CD4-positive, alpha-beta T cell (primary cell): Measurements from ENCODE around the gene ATXN2L. TPM values are rescaled to one million over a fixed set of nuclear protein-coding genes. Genes with fewer than 3 reads are reported as not detected.

Experiments
- ATAC-seq: fragments of 200-7000 bp; cut with Tn5 transposase; one replicate; pipeline ENCODE4 v1.10.0; 2022; ENCODE audit warnings: mild to moderate bottlenecking; ENCODE audit not compliant: poor library complexity
- CTCF ChIA-PET: fragments of 350-600 bp; sonication (Branson Sonifier 250); formaldehyde crosslinking; loops from one replicate; lab custom pipeline; 2021; ENCODE audit warnings: antibody characterized with exemption, inconsistent platforms; lab: Charles Lee
- POLR2A ChIA-PET: fragments of 350-600 bp; sonication (Branson Sonifier 250); formaldehyde crosslinking; loops from one replicate; lab custom pipeline; 2021; ENCODE audit warnings: antibody characterized with exemption, inconsistent platforms; lab: Charles Lee
- DNase-seq, 14 experiments: peaks; one replicate each; pipeline ENCODE4 v3.0.0-alpha.2; 2013 to 2020; ENCODE audit warnings: mixed read lengths in 2 of 14
- H3K27ac ChIP-seq, 2 donors: one replicate each; pipeline versions ENCODE4 v1.5.1 to v1.7.0; 2013; ENCODE audit warnings: low read length in 2 of 2, low read depth in 1 of 2, mild to moderate bottlenecking in 1 of 2
- H3K27me3 ChIP-seq, 2 experiments: 1 replicate in 1 of 2; 2 replicates in 1 of 2; pipeline versions ENCODE4 v1.6.1 to v1.7.0; 2013; ENCODE audit warnings: low read length in 2 of 2, control low read depth in 1 of 2, mild to moderate bottlenecking in 1 of 2, moderate library complexity in 1 of 2; ENCODE audit not compliant: insufficient read depth in 2 of 2, control insufficient read depth in 1 of 2
- H3K36me3 ChIP-seq: one replicate; pipeline ENCODE4 v1.6.1; 2013; ENCODE audit warnings: low read length, control low read depth; ENCODE audit not compliant: insufficient read depth
- H3K4me1 ChIP-seq: one replicate; pipeline ENCODE4 v1.6.1; 2013; ENCODE audit warnings: low read length, control low read depth; ENCODE audit not compliant: insufficient read depth
- H3K4me3 ChIP-seq: one replicate; pipeline ENCODE4 v1.5.1; 2013; ENCODE audit warnings: mild to moderate bottlenecking, low read length, moderate library complexity
- H3K9me3 ChIP-seq, 2 experiments: 1 replicate in 1 of 2; 2 replicates in 1 of 2; pipeline versions ENCODE4 v1.6.1 to v1.7.0; 2013; ENCODE audit warnings: low read length in 2 of 2, mild to moderate bottlenecking in 2 of 2, control low read depth in 1 of 2, moderate library complexity in 1 of 2; ENCODE audit not compliant: control insufficient read depth in 1 of 2, insufficient read depth in 1 of 2
- H3K27ac Mint-ChIP-seq: one replicate; pipeline ENCODE4 v1.8.0; 2020; ENCODE audit warnings: mixed read lengths
- H3K27me3 Mint-ChIP-seq: one replicate; pipeline ENCODE4 v1.8.0; 2021; ENCODE audit warnings: mixed read lengths
- H3K36me3 Mint-ChIP-seq: one replicate; pipeline ENCODE4 v1.8.0; 2021; ENCODE audit warnings: low read depth, mixed read lengths
- H3K4me1 Mint-ChIP-seq: one replicate; pipeline ENCODE4 v1.8.0; 2021; ENCODE audit warnings: low read depth, mixed read lengths
- H3K4me3 Mint-ChIP-seq: one replicate; pipeline ENCODE4 v1.8.0; 2020; ENCODE audit warnings: mild to moderate bottlenecking, mixed read lengths
- H3K9me3 Mint-ChIP-seq: one replicate; pipeline ENCODE4 v1.8.0; 2020; ENCODE audit warnings: mixed read lengths
- intact Hi-C, 2 experiments: fragments of 100-400 bp; cut with DNase I in 1 of 2; cut with micrococcal nuclease in 1 of 2; formaldehyde crosslinking; loops; one replicate each; pipeline versions ENCODE4 v1.15.1 to v1.9.0; 2023 to 2025; cut with DNase I, micrococcal nuclease
- total RNA-seq, 174 experiments: library from RNA in 2 of 174; stranded (reverse) in 2 of 174; gene quantifications; one replicate each; pipeline ENCODE4 v1.2.3 and lab custom pipeline; 2021 to 2026
- TF ChIP-seq, protein P1 (sequence below): fragments of 200-600 bp; IDR thresholded peaks from one replicate; pipeline ENCODE4 v1.8.0; 2022; ENCODE audit warnings: antibody characterized with exemption, mild to moderate bottlenecking

Gene ATXN2L
- total RNA-seq, 2 experiments from 2014 or later: 292 to 304 TPM

DNA sequence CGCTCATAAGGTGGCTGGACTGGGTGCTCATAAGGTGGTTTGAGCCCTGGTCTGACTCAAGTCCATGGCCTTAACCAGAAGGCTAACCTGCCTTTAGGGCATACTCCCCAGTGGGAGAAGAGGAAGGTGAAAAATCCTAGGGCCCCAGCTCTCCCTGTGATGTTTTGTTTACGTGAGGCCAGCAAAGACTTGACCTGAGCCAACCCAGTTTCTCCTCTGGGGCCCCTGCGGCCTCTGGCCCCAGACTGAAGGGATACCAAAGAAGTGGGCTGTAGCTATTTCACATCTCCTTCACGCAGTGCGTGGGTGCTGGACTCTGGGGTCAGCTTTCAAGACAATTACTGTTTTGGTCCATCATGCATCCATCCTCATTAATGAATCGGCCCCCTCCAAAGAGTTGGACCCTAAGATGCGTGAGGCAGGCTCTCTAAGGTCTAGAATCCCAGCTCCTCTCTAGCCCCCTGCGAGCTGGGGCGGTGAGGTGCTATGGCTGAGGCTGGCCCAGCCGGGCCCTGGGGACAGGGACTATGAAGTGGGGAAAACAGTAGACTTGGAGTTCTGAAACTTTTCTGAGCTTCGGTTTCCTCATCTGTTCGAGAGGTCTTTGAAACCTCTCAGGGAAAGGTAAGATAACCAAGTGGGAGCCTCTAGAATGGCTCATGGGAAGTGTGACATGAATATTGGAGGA is 42.3 kb downstream of the ATXN2L start:
- no peaks in the 10 kb centered on the region for H3K27me3 ChIP-seq
- H3K27ac ChIP-seq: no peak overlapping the region
- H3K36me3 ChIP-seq: peaks cover 34% of the 10 kb centered on the region
- CTCF ChIA-PET: interaction anchor here (0.6 to 3.9 kb wide), 3 partner anchors 18 to 79 kb away, joined by 3 to 44 read pairs (median 15); partner anchors contain the start of gene TUFM
- H3K27me3 Mint-ChIP-seq: no peaks in the 10 kb centered on the region
- peak overlapping the region; percentile 95 for H3K27ac Mint-ChIP-seq
- H3K36me3 Mint-ChIP-seq: peaks cover 47% of the 10 kb centered on the region
- POLR2A ChIA-PET: interaction anchor here (1.4 to 5.9 kb wide), 4 partner anchors 14 to 60 kb away, joined by 4 to 118 read pairs (median 39); partner anchors contain the start of genes ATP2A1, ATXN2L, RABEP2 and TUFM
- H3K4me3 Mint-ChIP-seq: peak overlapping the region; percentile 95
- H3K4me1 ChIP-seq: peaks cover 19% of the 10 kb centered on the region
- no peaks in the 10 kb centered on the region for H3K9me3 Mint-ChIP-seq
- no peak overlapping the region for H3K4me3 ChIP-seq
- peaks cover 30% of the 10 kb centered on the region for H3K4me1 Mint-ChIP-seq
- intact Hi-C loops: loop anchor here in 1 of 2 experiments (2.0 kb wide), 1 partner anchor 14 kb away; the partner anchor contains the start of gene ATP2A1
- ATAC-seq (no peak), DNase-seq (no peak)
- no peaks in the 10 kb centered on the region for H3K9me3 ChIP-seq
- TF ChIP-seq, protein P1, sequence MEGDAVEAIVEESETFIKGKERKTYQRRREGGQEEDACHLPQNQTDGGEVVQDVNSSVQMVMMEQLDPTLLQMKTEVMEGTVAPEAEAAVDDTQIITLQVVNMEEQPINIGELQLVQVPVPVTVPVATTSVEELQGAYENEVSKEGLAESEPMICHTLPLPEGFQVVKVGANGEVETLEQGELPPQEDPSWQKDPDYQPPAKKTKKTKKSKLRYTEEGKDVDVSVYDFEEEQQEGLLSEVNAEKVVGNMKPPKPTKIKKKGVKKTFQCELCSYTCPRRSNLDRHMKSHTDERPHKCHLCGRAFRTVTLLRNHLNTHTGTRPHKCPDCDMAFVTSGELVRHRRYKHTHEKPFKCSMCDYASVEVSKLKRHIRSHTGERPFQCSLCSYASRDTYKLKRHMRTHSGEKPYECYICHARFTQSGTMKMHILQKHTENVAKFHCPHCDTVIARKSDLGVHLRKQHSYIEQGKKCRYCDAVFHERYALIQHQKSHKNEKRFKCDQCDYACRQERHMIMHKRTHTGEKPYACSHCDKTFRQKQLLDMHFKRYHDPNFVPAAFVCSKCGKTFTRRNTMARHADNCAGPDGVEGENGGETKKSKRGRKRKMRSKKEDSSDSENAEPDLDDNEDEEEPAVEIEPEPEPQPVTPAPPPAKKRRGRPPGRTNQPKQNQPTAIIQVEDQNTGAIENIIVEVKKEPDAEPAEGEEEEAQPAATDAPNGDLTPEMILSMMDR: no peak

DNA sequence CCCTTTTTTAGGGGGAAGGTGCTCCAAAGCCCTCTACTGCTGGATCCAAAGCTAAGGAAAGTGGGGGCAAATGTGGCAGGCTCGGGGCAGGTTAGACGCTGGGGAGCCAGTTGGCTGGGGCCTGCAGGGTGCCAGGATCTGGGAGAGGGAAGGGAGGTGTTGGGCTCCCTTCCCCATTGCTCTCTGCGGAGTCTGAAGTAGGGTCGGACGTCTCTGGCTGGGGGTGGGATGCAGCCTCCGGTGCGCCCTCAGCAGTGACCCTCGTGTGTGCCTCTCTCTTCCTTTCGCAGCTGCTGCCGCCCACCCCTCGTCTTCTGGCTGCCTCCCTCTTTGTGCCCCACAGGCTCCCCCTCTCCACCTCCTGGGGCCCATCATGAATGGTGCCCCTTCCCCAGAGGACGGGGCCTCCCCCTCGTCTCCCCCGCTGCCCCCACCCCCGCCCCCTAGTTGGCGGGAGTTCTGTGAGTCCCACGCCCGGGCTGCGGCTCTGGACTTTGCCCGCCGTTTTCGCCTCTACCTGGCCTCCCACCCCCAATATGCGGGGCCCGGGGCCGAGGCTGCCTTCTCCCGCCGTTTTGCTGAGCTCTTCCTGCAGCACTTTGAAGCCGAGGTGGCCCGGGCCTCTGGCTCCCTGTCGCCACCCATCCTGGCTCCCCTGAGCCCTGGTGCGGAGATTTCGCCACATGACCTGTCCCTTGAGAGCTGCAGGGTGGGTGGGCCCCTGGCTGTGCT is 43.1 kb downstream of the ATXN2L start:
- CTCF ChIA-PET: interaction anchor here (3.1 kb wide), 1 partner anchor 79 kb away, joined by 15 read pairs; no protein-coding TSS in a partner anchor
- POLR2A ChIA-PET: interaction anchor here (1.2 to 5.9 kb wide), 5 partner anchors 13 to 59 kb away, joined by 3 to 118 read pairs (median 29); partner anchors contain the start of genes ATP2A1, ATXN2L, RABEP2 and TUFM
- intact Hi-C loops: loop anchor here in 1 of 2 experiments (2.0 kb wide), 1 partner anchor 13 kb away; the partner anchor contains the start of gene ATP2A1

DNA sequence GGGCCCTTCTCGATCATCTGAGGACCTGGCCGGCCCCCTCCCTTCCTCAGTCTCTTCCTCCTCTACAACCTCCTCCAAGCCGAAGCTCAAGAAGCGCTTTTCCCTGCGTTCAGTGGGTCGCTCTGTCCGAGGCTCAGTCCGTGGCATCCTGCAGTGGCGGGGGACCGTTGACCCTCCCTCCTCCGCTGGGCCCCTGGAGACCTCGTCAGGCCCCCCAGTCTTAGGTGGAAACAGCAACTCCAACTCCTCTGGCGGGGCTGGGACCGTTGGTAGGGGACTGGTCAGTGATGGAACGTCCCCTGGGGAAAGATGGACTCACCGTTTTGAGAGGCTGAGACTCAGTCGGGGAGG is 43.6 kb downstream of the ATXN2L start:
- Mint-ChIP-seq H3K27me3 (no peaks in the 10 kb centered on the region), H3K4me3 (peak overlapping the region; percentile 67), H3K27ac (no peak overlapping the region), H3K9me3 (no peaks in the 10 kb centered on the region), H3K4me1 (peaks cover 30% of the 10 kb centered on the region), H3K36me3 (peaks cover 58% of the 10 kb centered on the region)
- no peak for DNase-seq
- H3K27ac ChIP-seq: no peak overlapping the region
- no peaks in the 10 kb centered on the region for H3K9me3 ChIP-seq
- no peak overlapping the region for H3K4me3 ChIP-seq
- TF ChIP-seq, protein P1: no peak
- no peak for ATAC-seq
- ChIA-PET CTCF (no interaction called here), POLR2A (interaction anchor here (1.2 to 5.9 kb wide), 2 partner anchors 19 to 44 kb away, joined by 3 to 118 read pairs; partner anchors contain the start of genes ATXN2L and TUFM)
- intact Hi-C loops: no loop called here
- H3K4me1 ChIP-seq: peaks cover 19% of the 10 kb centered on the region
- peaks cover 43% of the 10 kb centered on the region for H3K36me3 ChIP-seq
- no peaks in the 10 kb centered on the region for H3K27me3 ChIP-seq

More for the DNA sequence above, 43.1 kb downstream of the ATXN2L start:
- no peak overlapping the region for H3K27ac ChIP-seq
- peaks cover 53% of the 10 kb centered on the region for H3K36me3 Mint-ChIP-seq
- H3K27ac Mint-ChIP-seq: peak overlapping the region; percentile 95
- DNase-seq (peak in 1 of 14 experiments; percentile 27), ATAC-seq (no peak)
- TF ChIP-seq, protein P1: no peak
- peak overlapping the region; percentile 95 for H3K4me3 Mint-ChIP-seq
- peaks cover 30% of the 10 kb centered on the region for H3K4me1 Mint-ChIP-seq
- H3K4me3 ChIP-seq: no peak overlapping the region
- H3K9me3 Mint-ChIP-seq: no peaks in the 10 kb centered on the region
- H3K9me3 ChIP-seq: no peaks in the 10 kb centered on the region
- H3K4me1 ChIP-seq: peaks cover 19% of the 10 kb centered on the region
- H3K27me3 ChIP-seq: no peaks in the 10 kb centered on the region
- H3K27me3 Mint-ChIP-seq: no peaks in the 10 kb centered on the region
- H3K36me3 ChIP-seq: peaks cover 40% of the 10 kb centered on the region
